ENCODE results near the gene ZDHHC17.

Gene ZDHHC17

GRCh38 chr12:76847260-76847659, 83.3 kb downstream of the ZDHHC17 start:
- Mint-ChIP-seq H3K36me3 (ENCODE audit: low read depth) (peaks cover 41% of the 10 kb centered on the region), H3K27ac (no peak overlapping the region), H3K4me3 (no peak overlapping the region), H3K27me3 (ENCODE audit: low read depth) (no peaks in the 10 kb centered on the region), H3K4me1 (no peaks in the 10 kb centered on the region), H3K9me3 (no peaks in the 10 kb centered on the region)
- TF ChIP-seq CTCF (IDR thresholded peaks at IDR 0.05; ENCODE audit: unreplicated experiment in 3 of 3): no peak

GRCh38 chr12:76848132-76848531, 84.2 kb downstream of the ZDHHC17 start:
- TF ChIP-seq CTCF (IDR thresholded peaks at IDR 0.05; ENCODE audit: unreplicated experiment in 3 of 3): no peak
- peaks cover 46% of the 10 kb centered on the region for H3K36me3 Mint-ChIP-seq (ENCODE audit: low read depth)
- no peaks in the 10 kb centered on the region for H3K9me3 Mint-ChIP-seq
- H3K27ac Mint-ChIP-seq: no peak overlapping the region
- no peaks in the 10 kb centered on the region for H3K27me3 Mint-ChIP-seq (ENCODE audit: low read depth)
- H3K4me1 Mint-ChIP-seq: no peaks in the 10 kb centered on the region
- no peak overlapping the region for H3K4me3 Mint-ChIP-seq

- peaks cover 71% of the 10 kb centered on the region for H3K36me3 Mint-ChIP-seq (ENCODE audit: low read depth)
- TF ChIP-seq CTCF (IDR thresholded peaks at IDR 0.05; ENCODE audit: unreplicated experiment in 3 of 3): no peak
- H3K27ac Mint-ChIP-seq: no peak overlapping the region
- no peaks in the 10 kb centered on the region for H3K4me1 Mint-ChIP-seq
- peaks cover 5% of the 10 kb centered on the region for H3K9me3 Mint-ChIP-seq
- H3K4me3 Mint-ChIP-seq: no peak overlapping the region
- H3K27me3 Mint-ChIP-seq (ENCODE audit: low read depth): no peaks in the 10 kb centered on the region
Observed at GRCh38 chr12:76852106-76852505, 88.2 kb downstream of the ZDHHC17 start.

GRCh38 chr12:76855271-76855670, 91.4 kb downstream of the ZDHHC17 start:
- no peak for TF ChIP-seq CTCF (IDR thresholded peaks at IDR 0.05; ENCODE audit: unreplicated experiment in 3 of 3)
- Mint-ChIP-seq H3K36me3 (ENCODE audit: low read depth) (peaks cover 86% of the 10 kb centered on the region), H3K9me3 (peaks cover 7% of the 10 kb centered on the region), H3K4me3 (no peak overlapping the region), H3K27me3 (ENCODE audit: low read depth) (no peaks in the 10 kb centered on the region), H3K4me1 (peaks cover 7% of the 10 kb centered on the region), H3K27ac (no peak overlapping the region)

- H3K9me3 Mint-ChIP-seq: peaks cover 7% of the 10 kb centered on the region
- H3K4me1 Mint-ChIP-seq: peaks cover 12% of the 10 kb centered on the region
- no peaks in the 10 kb centered on the region for H3K27me3 Mint-ChIP-seq (ENCODE audit: low read depth)
- peaks cover 86% of the 10 kb centered on the region for H3K36me3 Mint-ChIP-seq (ENCODE audit: low read depth)
- TF ChIP-seq CTCF (IDR thresholded peaks at IDR 0.05; ENCODE audit: unreplicated experiment in 3 of 3): no peak
- no peak overlapping the region for H3K4me3 Mint-ChIP-seq
- H3K27ac Mint-ChIP-seq: no peak overlapping the region
Observed at GRCh38 chr12:76856018-76856644, 92.2 kb downstream of the ZDHHC17 start.

- Mint-ChIP-seq H3K36me3 (ENCODE audit: low read depth) (peaks cover 91% of the 10 kb centered on the region), H3K4me3 (no peak overlapping the region), H3K4me1 (peaks cover 39% of the 10 kb centered on the region), H3K27me3 (ENCODE audit: low read depth) (no peaks in the 10 kb centered on the region), H3K27ac (peak overlapping the region; percentile 49 to 83 (median 58)), H3K9me3 (peaks cover 7% of the 10 kb centered on the region)
- no peak for TF ChIP-seq CTCF (IDR thresholded peaks at IDR 0.05; ENCODE audit: unreplicated experiment in 3 of 3)
Observed at GRCh38 chr12:76859611-76860010, 95.7 kb downstream of the ZDHHC17 start.
